Measurements from ENCODE around the gene LHX4.

DNA sequence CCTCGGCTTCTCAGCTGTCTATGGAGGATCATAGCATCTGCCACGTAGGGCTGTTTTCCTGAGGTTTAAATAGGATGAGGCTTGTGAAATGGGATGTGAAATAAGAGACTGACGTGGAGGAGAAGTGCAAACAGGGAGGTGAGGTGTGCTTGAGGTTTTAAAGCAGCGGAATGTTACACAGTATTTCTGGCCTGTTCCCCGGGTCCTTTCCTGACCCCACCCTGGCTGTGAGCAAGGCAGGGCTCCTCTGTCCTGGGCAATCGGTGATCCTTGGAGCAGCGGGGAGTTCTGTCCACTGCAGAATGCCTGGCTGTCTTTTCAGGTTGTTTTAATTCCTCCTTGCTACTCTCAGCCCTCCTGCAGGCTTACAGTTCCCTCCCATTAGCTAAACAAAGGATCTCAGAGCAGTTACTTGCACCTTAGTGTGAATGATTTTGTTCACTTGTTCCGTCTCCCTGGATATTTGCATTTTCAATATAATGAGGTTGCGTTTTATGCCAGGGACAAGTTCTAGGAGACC lies 38.6 kb downstream of the LHX4 start:
- TF ChIP-seq CTCF (conservative IDR thresholded peaks at IDR 0.05): no peak
- no peak for TF ChIP-seq ZFX (IDR thresholded peaks at IDR 0.05)

Data from C4-2B (cell line).